Activated CD4-positive, alpha-beta T cell treated with anti-CD3 and anti-CD28 coated beads, Interleukin-2, amount 10 ng/mL, durations not matched to agents 7 days and 5 days (primary cell): Measurements from ENCODE around the gene TASOR. TPM values are rescaled to one million over a fixed set of nuclear protein-coding genes. Genes with fewer than 3 reads are reported as not detected.

Experiments used
- CTCF ChIA-PET: fragments of 350-600 bp; sonication (Branson Sonifier 250); formaldehyde crosslinking; loops from one replicate; lab custom pipeline; 2021; ENCODE audit warnings: antibody characterized with exemption; lab: Charles Lee
- POLR2A ChIA-PET: fragments of 350-600 bp; sonication (Branson Sonifier 250); formaldehyde crosslinking; loops from one replicate; lab custom pipeline; 2021; ENCODE audit warnings: antibody characterized with exemption; lab: Charles Lee
- DNase-seq: peaks from one replicate; pipeline ENCODE4 v3.0.0-alpha.2; 2020
- H3K27ac Mint-ChIP-seq: one replicate; pipeline ENCODE4 v1.8.0; 2021; ENCODE audit warnings: mild to moderate bottlenecking, moderate library complexity, mixed read lengths
- H3K27me3 Mint-ChIP-seq: one replicate; pipeline ENCODE4 v1.8.0; 2021; ENCODE audit warnings: mixed read lengths
- H3K36me3 Mint-ChIP-seq: one replicate; pipeline ENCODE4 v1.8.0; 2021; ENCODE audit warnings: low read depth, mixed read lengths
- H3K4me1 Mint-ChIP-seq: one replicate; pipeline ENCODE4 v1.8.0; 2021; ENCODE audit warnings: mixed read lengths
- H3K4me3 Mint-ChIP-seq: one replicate; pipeline ENCODE4 v1.8.0; 2021; ENCODE audit warnings: mild to moderate bottlenecking, moderate library complexity, mixed read lengths
- H3K9me3 Mint-ChIP-seq: one replicate; pipeline ENCODE4 v1.8.0; 2021; ENCODE audit warnings: mixed read lengths
- total RNA-seq, 2 experiments: library from RNA; stranded (reverse); gene quantifications; one replicate each; pipeline ENCODE4 v1.2.3, GENCODE V29; 2021

TASOR gene
- total RNA-seq, 2 experiments from 2014 or later = 60.4 TPM

GRCh38 chr3:56677286-56677685 lies 5.8 kb downstream of the TASOR start:
- ChIA-PET CTCF (interaction anchor here (0.8 kb wide), 1 partner anchor 267 kb away, joined by 6 read pairs; no protein-coding TSS in a partner anchor), POLR2A (no interaction called here)
- no peaks in the 10 kb centered on the region for H3K27me3 Mint-ChIP-seq
- no peak for DNase-seq
- H3K9me3 Mint-ChIP-seq = peaks cover 11% of the 10 kb centered on the region
- H3K4me1 Mint-ChIP-seq = peaks cover 46% of the 10 kb centered on the region
- no peak overlapping the region for H3K4me3 Mint-ChIP-seq
- no peak overlapping the region for H3K27ac Mint-ChIP-seq
- H3K36me3 Mint-ChIP-seq = peaks cover 68% of the 10 kb centered on the region

DNA sequence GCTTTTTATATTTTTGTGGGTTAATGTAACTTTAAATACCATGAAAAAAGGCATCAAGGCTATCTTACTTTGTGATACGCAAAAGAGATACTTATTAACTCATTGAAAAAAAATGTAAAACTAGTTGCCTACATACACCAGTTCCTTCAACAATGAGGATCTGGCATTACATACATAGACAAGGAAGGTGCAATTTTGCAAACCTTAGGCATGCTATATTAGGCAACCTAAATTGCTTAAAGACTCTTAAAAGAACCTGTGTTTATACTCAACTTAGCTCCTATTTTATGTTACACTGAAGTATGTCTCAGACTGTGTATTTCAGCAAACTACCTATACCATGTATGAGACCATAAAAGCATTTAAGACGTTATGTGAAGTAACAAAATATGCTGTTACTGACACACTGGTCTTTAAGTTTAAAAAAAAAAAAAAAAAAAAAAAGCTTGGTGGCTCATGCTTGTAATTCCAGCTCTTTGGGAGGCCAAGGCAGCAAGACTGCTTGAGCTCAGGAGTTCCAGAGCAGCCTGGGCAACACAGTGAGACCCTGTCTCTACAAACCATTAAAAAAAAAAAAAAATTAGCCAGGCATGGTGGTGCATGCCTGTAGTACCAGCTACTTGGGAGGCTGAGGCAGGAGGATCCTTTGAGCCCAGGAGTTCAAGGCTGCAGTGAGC lies 9.1 kb downstream of the TASOR start:
- H3K36me3 Mint-ChIP-seq = peaks cover 68% of the 10 kb centered on the region
- H3K27me3 Mint-ChIP-seq = no peaks in the 10 kb centered on the region
- CTCF ChIA-PET = interaction anchor here (0.5 to 2.0 kb wide), 4 partner anchors 9 to 1757 kb away, joined by 3 to 9 read pairs (median 3); partner anchors contain the start of gene TASOR
- H3K4me1 Mint-ChIP-seq = peaks cover 21% of the 10 kb centered on the region
- no peak overlapping the region for H3K4me3 Mint-ChIP-seq
- POLR2A ChIA-PET = interaction anchor here (0.6 kb wide), 1 partner anchor 32 kb away, joined by 7 read pairs; no protein-coding TSS in a partner anchor
- DNase-seq = no peak
- H3K9me3 Mint-ChIP-seq = peaks cover 8% of the 10 kb centered on the region
- H3K27ac Mint-ChIP-seq = no peak overlapping the region

DNA sequence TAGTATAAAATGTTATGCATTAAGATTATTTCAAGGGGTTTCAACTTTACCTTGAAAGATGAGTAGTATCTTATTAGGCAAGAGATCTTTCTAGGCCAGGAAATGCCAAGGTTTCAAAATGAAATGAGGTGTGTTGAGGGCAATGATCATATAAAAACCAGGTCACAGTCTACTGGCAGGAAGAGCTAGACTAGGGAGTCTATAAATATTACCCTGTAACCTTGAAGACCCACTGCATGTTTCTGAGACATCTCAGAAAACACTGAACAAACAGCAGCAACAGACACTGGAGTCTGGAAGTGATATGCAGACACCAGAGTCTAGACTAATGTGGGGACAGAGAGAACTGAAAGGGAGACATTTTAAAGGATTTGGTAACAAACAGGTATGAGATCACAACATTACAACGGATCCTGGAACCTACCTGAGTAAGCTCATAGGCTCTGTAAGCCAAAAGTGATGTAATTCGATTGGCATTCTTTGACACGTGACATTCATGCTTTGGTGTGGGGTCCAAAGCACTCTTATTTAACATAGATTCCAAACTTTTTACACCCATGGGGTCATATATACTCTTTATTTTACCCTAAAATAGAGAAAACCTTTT lies 15.0 kb downstream of the TASOR start:
- DNase-seq = no peak
- H3K9me3 Mint-ChIP-seq = peaks cover 4% of the 10 kb centered on the region
- H3K36me3 Mint-ChIP-seq = peaks cover 79% of the 10 kb centered on the region
- ChIA-PET POLR2A (interaction anchor here (0.5 to 0.6 kb wide), 2 partner anchors 14 to 57 kb away, joined by 3 to 4 read pairs; no protein-coding TSS in a partner anchor), CTCF (interaction anchor here (0.8 to 1.2 kb wide), 2 partner anchors 27 to 39 kb away, joined by 3 read pairs; no protein-coding TSS in a partner anchor)
- H3K27me3 Mint-ChIP-seq = no peaks in the 10 kb centered on the region
- no peak overlapping the region for H3K4me3 Mint-ChIP-seq
- H3K4me1 Mint-ChIP-seq = peaks cover 10% of the 10 kb centered on the region
- no peak overlapping the region for H3K27ac Mint-ChIP-seq

DNA sequence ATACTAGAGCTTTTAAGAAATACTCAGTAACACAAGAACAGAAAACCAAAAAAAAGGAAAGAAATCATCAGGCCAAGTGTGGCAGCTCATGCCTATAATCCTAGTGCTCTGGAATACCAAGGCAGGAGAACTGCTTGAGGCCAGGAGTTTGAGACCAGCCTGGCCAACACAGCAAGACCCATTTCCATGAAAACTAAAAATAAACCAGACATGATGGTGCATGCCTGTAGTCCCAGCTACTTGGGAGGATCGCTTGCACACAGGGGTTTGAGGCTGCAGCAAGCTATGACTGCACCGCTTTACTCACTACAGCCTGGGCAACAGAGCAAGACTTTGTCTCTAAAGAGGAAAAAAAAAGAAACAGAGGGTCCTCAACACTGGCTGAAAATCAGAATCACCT lies 18.2 kb downstream of the TASOR start:
- H3K4me1 Mint-ChIP-seq = peaks cover 8% of the 10 kb centered on the region
- peaks cover 4% of the 10 kb centered on the region for H3K9me3 Mint-ChIP-seq
- CTCF ChIA-PET = interaction anchor here (0.6 to 1.2 kb wide), 2 partner anchors 38 to 1240 kb away, joined by 3 read pairs; no protein-coding TSS in a partner anchor
- peak overlapping the region; percentile 46 for H3K27ac Mint-ChIP-seq
- POLR2A ChIA-PET = no interaction called here
- no peak for DNase-seq
- peaks cover 69% of the 10 kb centered on the region for H3K36me3 Mint-ChIP-seq
- H3K4me3 Mint-ChIP-seq = no peak overlapping the region
- no peaks in the 10 kb centered on the region for H3K27me3 Mint-ChIP-seq

DNA sequence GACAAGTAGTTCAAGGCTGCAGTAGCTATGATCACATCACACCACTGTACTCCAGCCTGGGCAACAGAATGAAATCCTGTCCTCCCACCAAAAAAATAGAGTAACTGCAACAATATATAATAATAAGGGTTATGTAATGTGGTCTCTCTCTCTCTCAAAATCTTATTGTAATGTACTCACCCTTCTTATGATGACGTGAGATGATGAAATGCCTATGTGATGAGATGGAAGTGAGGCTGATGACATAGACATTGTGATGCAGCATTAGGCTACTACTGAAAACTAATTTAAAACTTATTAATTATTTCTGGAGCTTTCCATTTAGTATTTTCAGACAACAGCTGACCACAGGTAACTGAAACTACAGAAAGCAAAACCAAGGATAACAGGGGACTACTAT lies 27.4 kb downstream of the TASOR start:
- DNase-seq = no peak
- H3K27me3 Mint-ChIP-seq = no peaks in the 10 kb centered on the region
- no peak overlapping the region for H3K4me3 Mint-ChIP-seq
- CTCF ChIA-PET = no interaction called here
- peaks cover 18% of the 10 kb centered on the region for H3K4me1 Mint-ChIP-seq
- peaks cover 81% of the 10 kb centered on the region for H3K36me3 Mint-ChIP-seq
- POLR2A ChIA-PET = no interaction called here
- H3K27ac Mint-ChIP-seq = no peak overlapping the region
- H3K9me3 Mint-ChIP-seq = no peaks in the 10 kb centered on the region

GRCh38 chr3:56654460-56654859 lies 28.6 kb downstream of the TASOR start:
- H3K27ac Mint-ChIP-seq = no peak overlapping the region
- peaks cover 76% of the 10 kb centered on the region for H3K36me3 Mint-ChIP-seq
- ChIA-PET CTCF (interaction anchor here (0.7 kb wide), 1 partner anchor 26 kb away, joined by 3 read pairs; no protein-coding TSS in a partner anchor), POLR2A (no interaction called here)
- H3K9me3 Mint-ChIP-seq = no peaks in the 10 kb centered on the region
- no peak overlapping the region for H3K4me3 Mint-ChIP-seq
- peaks cover 14% of the 10 kb centered on the region for H3K4me1 Mint-ChIP-seq
- no peaks in the 10 kb centered on the region for H3K27me3 Mint-ChIP-seq
- no peak for DNase-seq

DNA sequence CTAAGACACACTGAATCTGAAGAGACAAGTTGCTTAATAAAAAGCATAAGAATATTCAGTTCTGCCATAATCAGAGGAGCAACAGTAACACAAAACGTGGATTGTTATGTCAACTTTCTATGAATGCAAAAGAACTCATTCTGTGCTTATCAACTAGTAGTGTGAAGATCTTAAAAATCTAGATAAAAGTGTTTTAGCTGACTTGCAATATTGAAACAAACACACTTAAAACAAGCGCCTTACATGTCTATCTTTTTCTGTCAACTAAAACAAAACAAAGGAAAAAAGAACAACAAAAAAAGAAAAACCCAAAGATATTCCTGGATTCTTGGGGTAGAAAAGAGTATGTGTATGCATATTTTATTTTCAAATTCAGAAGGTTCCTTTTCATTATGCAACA lies 37.7 kb downstream of the TASOR start:
- Mint-ChIP-seq H3K36me3 (peaks cover 56% of the 10 kb centered on the region), H3K4me3 (no peak overlapping the region), H3K9me3 (no peaks in the 10 kb centered on the region), H3K4me1 (peaks cover 2% of the 10 kb centered on the region), H3K27me3 (no peaks in the 10 kb centered on the region), H3K27ac (no peak overlapping the region)
- ChIA-PET POLR2A (no interaction called here), CTCF (no interaction called here)
- DNase-seq = no peak

GRCh38 chr3:56633602-56634535 lies 49.2 kb downstream of the TASOR start:
- Mint-ChIP-seq H3K27me3 (no peaks in the 10 kb centered on the region), H3K9me3 (no peaks in the 10 kb centered on the region), H3K4me1 (peaks cover 2% of the 10 kb centered on the region), H3K4me3 (no peak overlapping the region), H3K27ac (peak overlapping the region; percentile 16), H3K36me3 (peaks cover 44% of the 10 kb centered on the region)
- no peak for DNase-seq
- ChIA-PET CTCF (interaction anchor here (1.5 kb wide), 1 partner anchor 14 kb away, joined by 3 read pairs; no protein-coding TSS in a partner anchor), POLR2A (no interaction called here)

Other genes with a start within 250 kb of the TASOR start
- gene ERC2, start 214.8 kb downstream of the TASOR start, total RNA-seq = not detected
- 10 to 100 TPM; 38.2 to 40.0 TPM for gene CCDC66, start 126.1 kb downstream of the TASOR start, total RNA-seq
- gene ARHGEF3, start 118.7 kb upstream of the TASOR start, total RNA-seq = 100 to 1,000 TPM; 102 to 109 TPM